ENCODE results near the gene CCP110. TPM values are rescaled to one million over a fixed set of nuclear protein-coding genes. Genes with fewer than 3 reads are reported as not detected.

Gene CCP110
- 1 to 10 TPM; 2.9 to 8.2 (median 4.2) TPM for polyA plus RNA-seq

GRCh38 chr16:19523559-19524355 lies at the start of gene CCP110:
CCP110 (plus strand) TSS chr16:19523942; CDS start chr16:19527882, 3,940 bp downstream.
- 1% methylated on average over 50 to 51 of the region's 51 CpGs for WGBS, 3 donors
- H3K27ac ChIP-seq (ENCODE audit: low read depth, low read length): no peak within 1 kb of the TSS

- WGBS, 3 donors: 60 to 78% (median 76%) methylated on average over 5 of the region's 5 CpGs
- no peak overlapping the region for H3K27ac ChIP-seq (ENCODE audit: low read depth, low read length)
Measured at GRCh38 chr16:19474617-19475016, 49.1 kb upstream of the CCP110 start.

GRCh38 chr16:19478505-19478904 lies 45.2 kb upstream of the CCP110 start:
- WGBS, 3 donors: 32 to 97% (median 96%) methylated on average over 1 of the region's 1 CpG
- no peak overlapping the region for H3K27ac ChIP-seq (ENCODE audit: low read depth, low read length)

- H3K27ac ChIP-seq (ENCODE audit: low read depth, low read length): no peak overlapping the region
- WGBS, 3 donors: 49 to 82% (median 81%) methylated on average over 3 of the region's 3 CpGs
Measured at GRCh38 chr16:19479302-19479721, 44.4 kb upstream of the CCP110 start.

GRCh38 chr16:19481296-19481695 lies 42.4 kb upstream of the CCP110 start:
- WGBS, 3 donors: 73 to 84% (median 80%) methylated on average over 2 of the region's 2 CpGs
- H3K27ac ChIP-seq (ENCODE audit: low read depth, low read length): no peak overlapping the region

- 84 to 91% (median 91%) methylated on average over 5 of the region's 5 CpGs for WGBS, 3 donors
- no peak overlapping the region for H3K27ac ChIP-seq (ENCODE audit: low read depth, low read length)
Measured at GRCh38 chr16:19481769-19482168, 42.0 kb upstream of the CCP110 start.

GRCh38 chr16:19482291-19482690 lies 41.5 kb upstream of the CCP110 start:
- 92 to 95% (median 93%) methylated on average over 1 of the region's 1 CpG for WGBS, 3 donors
- H3K27ac ChIP-seq (ENCODE audit: low read depth, low read length): no peak overlapping the region

- H3K27ac ChIP-seq (ENCODE audit: low read depth, low read length): no peak overlapping the region
- 76 to 94% (median 91%) methylated on average over 3 of the region's 3 CpGs for WGBS, 3 donors
Measured at GRCh38 chr16:19484096-19484495, 39.6 kb upstream of the CCP110 start.

- 90 to 93% (median 91%) methylated on average over 5 of the region's 5 CpGs for WGBS, 3 donors
- no peak overlapping the region for H3K27ac ChIP-seq (ENCODE audit: low read depth, low read length)
Measured at GRCh38 chr16:19485611-19486010, 38.1 kb upstream of the CCP110 start.

GRCh38 chr16:19486051-19486450 lies 37.7 kb upstream of the CCP110 start:
- 74 to 82% (median 79%) methylated on average over 4 of the region's 4 CpGs for WGBS, 3 donors
- no peak overlapping the region for H3K27ac ChIP-seq (ENCODE audit: low read depth, low read length)

GRCh38 chr16:19486750-19487325 lies 36.9 kb upstream of the CCP110 start:
- no peak overlapping the region for H3K27ac ChIP-seq (ENCODE audit: low read depth, low read length)
- 82 to 91% (median 84%) methylated on average over 10 of the region's 10 CpGs for WGBS, 3 donors

GRCh38 chr16:19488213-19488640 lies 35.5 kb upstream of the CCP110 start:
- WGBS, 3 donors: 33 to 54% (median 53%) methylated on average over 4 of the region's 4 CpGs
- no peak overlapping the region for H3K27ac ChIP-seq (ENCODE audit: low read depth, low read length)

GRCh38 chr16:19490619-19491018 lies 33.1 kb upstream of the CCP110 start:
- 54 to 81% (median 65%) methylated on average over 1 of the region's 1 CpG for WGBS, 3 donors
- H3K27ac ChIP-seq (ENCODE audit: low read depth, low read length): no peak overlapping the region

- WGBS, 3 donors: 68 to 83% (median 70%) methylated on average over 5 of the region's 5 CpGs
- H3K27ac ChIP-seq (ENCODE audit: low read depth, low read length): no peak overlapping the region
Measured at GRCh38 chr16:19497176-19497575, 26.6 kb upstream of the CCP110 start.

GRCh38 chr16:19499006-19499405 lies 24.7 kb upstream of the CCP110 start:
- 70 to 86% (median 79%) methylated on average over 5 of the region's 5 CpGs for whole genome bisulfite sequencing, 3 donors

GRCh38 chr16:19499481-19499880 lies 24.3 kb upstream of the CCP110 start:
- WGBS, 3 donors: 66 to 91% (median 77%) methylated on average over 3 of the region's 3 CpGs
- H3K27ac ChIP-seq (ENCODE audit: low read depth, low read length): no peak overlapping the region

More at GRCh38 chr16:19499006-19499405, 24.7 kb upstream of the CCP110 start:
- no peak overlapping the region for H3K27ac ChIP-seq (ENCODE audit: low read depth, low read length)

GRCh38 chr16:19502395-19503131 lies 21.2 kb upstream of the CCP110 start:
- WGBS, 3 donors: 91 to 92% (median 92%) methylated on average over 3 of the region's 3 CpGs
- H3K27ac ChIP-seq (ENCODE audit: low read depth, low read length): no peak overlapping the region

- WGBS, 3 donors: 92 to 95% (median 93%) methylated on average over 5 of the region's 5 CpGs
- no peak overlapping the region for H3K27ac ChIP-seq (ENCODE audit: low read depth, low read length)
Measured at GRCh38 chr16:19503461-19504075, 20.2 kb upstream of the CCP110 start.
